ENCODE results near the gene IL4R. TPM values are rescaled to one million over a fixed set of nuclear protein-coding genes. Genes with fewer than 3 reads are reported as not detected.

The IL4R gene
- total RNA-seq, 1 experiment from 2014 or later: 28.6 TPM

DNA sequence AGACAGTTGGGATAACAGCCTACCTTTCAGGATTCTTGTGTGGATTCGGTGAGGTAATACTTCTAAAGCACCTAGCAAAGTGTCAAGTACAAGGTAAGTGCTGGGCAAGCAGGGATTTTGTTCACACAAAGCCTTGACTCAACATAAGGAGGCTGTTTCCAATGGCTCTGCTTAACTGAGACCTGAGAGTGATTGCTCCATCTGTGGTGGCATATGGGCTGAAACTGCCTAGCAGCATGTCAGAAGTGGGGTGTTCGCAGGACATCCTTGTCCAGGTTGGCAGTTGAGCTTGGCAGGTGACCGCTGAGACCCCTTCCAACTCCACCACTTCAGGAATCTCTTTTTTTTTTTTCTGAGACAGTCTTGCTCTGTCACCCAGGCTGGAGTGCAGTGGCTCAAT is 19.8 kb downstream of the IL4R start:
- Histone ChIP-seq H2AK5ac (ENCODE audit: insufficient read length, low read length) (no peak overlapping the region), H3K27me3 (ENCODE audit: insufficient read depth, low read length) (no peaks in the 10 kb centered on the region), H3K27ac (ENCODE audit: insufficient read length, low read depth, low read length) (no peak overlapping the region), H3K23me2 (ENCODE audit: insufficient read length, low read depth, low read length, poor library complexity, severe bottlenecking) (no peaks in the 10 kb centered on the region), H4K8ac (replicated peaks; ENCODE audit: insufficient read length, low read depth, low read length) (no peak overlapping the region), H2BK15ac (ENCODE audit: low read depth, low read length) (no peak overlapping the region), H2BK120ac (ENCODE audit: low read depth, low read length, poor library complexity, severe bottlenecking) (no peak overlapping the region), H3K18ac (ENCODE audit: insufficient read length, low read depth, low read length) (no peak overlapping the region), H4K5ac (ENCODE audit: insufficient read length, low read depth, low read length) (no peak overlapping the region), H4K20me1 (ENCODE audit: control insufficient read depth, insufficient read depth, insufficient read length) (no peaks in the 10 kb centered on the region), H3T11ph (ENCODE audit: low read length) (no peak overlapping the region), H4K91ac (ENCODE audit: insufficient read length, low read depth, low read length) (no peak overlapping the region), H3K9ac (ENCODE audit: extremely low read depth, insufficient read length, low read length) (no peak overlapping the region), H2BK20ac (ENCODE audit: low read depth, low read length, poor library complexity, severe bottlenecking) (no peak overlapping the region), H2BK5ac (ENCODE audit: insufficient read length, low read length) (no peak overlapping the region), H3K4me2 (ENCODE audit: insufficient read depth, insufficient read length, low read length) (no peak overlapping the region), H3K4me1 (ENCODE audit: insufficient read depth, low read length) (no peaks in the 10 kb centered on the region; the same call in 1 of the 2 replicates), H3K56ac (ENCODE audit: insufficient read length, low read depth, low read length) (no peak overlapping the region), H3K14ac (ENCODE audit: insufficient read depth, low read length) (no peak overlapping the region), H3K79me1 (ENCODE audit: insufficient read depth, low read depth, low read length, poor library complexity, severe bottlenecking) (no peaks in the 10 kb centered on the region), H3K23ac (ENCODE audit: insufficient read length, low read depth, low read length) (no peak overlapping the region), H3K9me3 (ENCODE audit: control insufficient read depth, low read depth, low read length) (no peaks in the 10 kb centered on the region), H2AFZ (ENCODE audit: low read length) (no peak overlapping the region), H3K79me2 (ENCODE audit: insufficient read depth, low read length) (no peaks in the 10 kb centered on the region), H3K4ac (ENCODE audit: low read depth, low read length) (no peak overlapping the region), H2BK12ac (ENCODE audit: insufficient read length, low read depth, low read length) (no peak overlapping the region)
- peaks cover 4 to 5% of the 10 kb centered on the region in 2 experiments; a peak in 3 of 5 replicates for H3K9me3 Mint-ChIP-seq
- H3K4me3 Mint-ChIP-seq: no peak overlapping the region
- TF ChIP-seq, protein P1, sequence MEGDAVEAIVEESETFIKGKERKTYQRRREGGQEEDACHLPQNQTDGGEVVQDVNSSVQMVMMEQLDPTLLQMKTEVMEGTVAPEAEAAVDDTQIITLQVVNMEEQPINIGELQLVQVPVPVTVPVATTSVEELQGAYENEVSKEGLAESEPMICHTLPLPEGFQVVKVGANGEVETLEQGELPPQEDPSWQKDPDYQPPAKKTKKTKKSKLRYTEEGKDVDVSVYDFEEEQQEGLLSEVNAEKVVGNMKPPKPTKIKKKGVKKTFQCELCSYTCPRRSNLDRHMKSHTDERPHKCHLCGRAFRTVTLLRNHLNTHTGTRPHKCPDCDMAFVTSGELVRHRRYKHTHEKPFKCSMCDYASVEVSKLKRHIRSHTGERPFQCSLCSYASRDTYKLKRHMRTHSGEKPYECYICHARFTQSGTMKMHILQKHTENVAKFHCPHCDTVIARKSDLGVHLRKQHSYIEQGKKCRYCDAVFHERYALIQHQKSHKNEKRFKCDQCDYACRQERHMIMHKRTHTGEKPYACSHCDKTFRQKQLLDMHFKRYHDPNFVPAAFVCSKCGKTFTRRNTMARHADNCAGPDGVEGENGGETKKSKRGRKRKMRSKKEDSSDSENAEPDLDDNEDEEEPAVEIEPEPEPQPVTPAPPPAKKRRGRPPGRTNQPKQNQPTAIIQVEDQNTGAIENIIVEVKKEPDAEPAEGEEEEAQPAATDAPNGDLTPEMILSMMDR (conservative IDR thresholded peaks at IDR 0.05): no peak
- H3K27me3 Mint-ChIP-seq (ENCODE audit: low read depth): no peaks in the 10 kb centered on the region
- no CpG with 5 or more reads among the region's 3 CpGs for WGBS (ENCODE audit: extremely low coverage, insufficient read length, low lambda C conversion rate)
- no peak overlapping the region; a peak in 1 of 7 replicates for H3K27ac Mint-ChIP-seq
- peaks cover 14 to 25% (median 15%) of the 10 kb centered on the region in 3 experiments for H3K36me3 Mint-ChIP-seq (ENCODE audit: insufficient read depth in 1 of 3, low read depth in 3 of 3)
- no peak for DNase-seq
- H3K4me1 Mint-ChIP-seq: peaks cover 19 to 23% of the 10 kb centered on the region in 2 experiments
